GM13976 (cell line): ENCODE measurements around the gene CA14.
"Not testable (repeated sequence)": the region's sequence is repeated elsewhere in the genome, so short reads cannot be mapped to it uniquely, and the experiment has no call there.

Source experiments
- DNase-seq: peaks from one replicate; pipeline ENCODE4 v3.0.0; 2012; ENCODE audit warnings: low spot score
- CTCF ChIP-seq: IDR thresholded peaks from 2 replicates; pipeline ENCODE4 v1.5.1; 2012; ENCODE audit warnings: borderline replicate concordance, mild to moderate bottlenecking; ENCODE audit not compliant: insufficient read depth; ENCODE audit errors: extremely low read depth, missing control alignments, control extremely low read depth
- in situ Hi-C: fragments of 300-500 bp; cut with MboI; formaldehyde crosslinking; loops from one replicate; pipeline ENCODE4 v1.12.0; 2022; ENCODE audit warnings: low sequenced_read_pairs, mixed read lengths, inconsistent platforms; ENCODE audit not compliant: unreplicated experiment

The CA14 gene

GRCh38 chr1:150295476-150295875 lies 37.9 kb downstream of the CA14 start:
- no peak for TF ChIP-seq CTCF
- in situ Hi-C loops: no loop called here
- no peak for DNase-seq

- in situ Hi-C loops: no loop called here
- no peak for TF ChIP-seq CTCF
- no peak for DNase-seq
Measured at GRCh38 chr1:150299716-150300115, 42.1 kb downstream of the CA14 start.

GRCh38 chr1:150302338-150302737 lies 44.8 kb downstream of the CA14 start:
- in situ Hi-C loops: no loop called here
- DNase-seq: no peak
- TF ChIP-seq CTCF: no peak

GRCh38 chr1:150302902-150303301 lies 45.3 kb downstream of the CA14 start:
- in situ Hi-C loops: no loop called here
- no peak for DNase-seq
- TF ChIP-seq CTCF: no peak

- in situ Hi-C loops: not testable (repeated sequence)
Measured at GRCh38 chr1:150308585-150308984, 51.0 kb downstream of the CA14 start.

GRCh38 chr1:150309758-150310508 lies 52.4 kb downstream of the CA14 start:
- no peak for DNase-seq
- in situ Hi-C loops: no loop called here
- TF ChIP-seq CTCF: no peak

More at GRCh38 chr1:150308585-150308984, 51.0 kb downstream of the CA14 start:
- not testable (repeated sequence) for DNase-seq

GRCh38 chr1:150311762-150312161 lies 54.2 kb downstream of the CA14 start:
- TF ChIP-seq CTCF: no peak
- in situ Hi-C loops: no loop called here
- DNase-seq: no peak
